GM12878 (cell line): Measurements from ENCODE around the gene WDFY1. TPM values are rescaled to one million over a fixed set of nuclear protein-coding genes. Genes with fewer than 3 reads are reported as not detected.

Experiments
- ATAC-seq: fragments of 200-7000 bp; cut with Tn5 transposase; 3 replicates; pipeline ENCODE4 v1.9.1; 2020; ENCODE audit warnings: mild to moderate bottlenecking, moderate library complexity
- BruUV-seq: library from RNA; stranded (reverse); fragments of 400-500 nt; replicated peaks from 2 replicates; lab custom pipeline; 2021; lab: Mats Ljungman, UMichigan
- CTCF ChIA-PET: fragments of 300-600 bp; sonication (Branson Sonifier 250); formaldehyde crosslinking; extraction: SDS; loops from one replicate; lab custom pipeline; 2021; ENCODE audit warnings: inconsistent platforms; lab: Yijun Ruan, JAX
- POLR2A ChIA-PET: fragments of 350-600 bp; formaldehyde crosslinking; extraction: SDS; loops from one replicate; lab custom pipeline; 2021; ENCODE audit warnings: inconsistent platforms; lab: Charles Lee
- RAD21 ChIA-PET: fragments of 300-600 bp; sonication (Branson Sonifier 250); formaldehyde crosslinking; loops from one replicate; lab custom pipeline; 2023; ENCODE audit warnings: antibody characterized with exemption; ENCODE audit not compliant: unreplicated experiment; lab: Charles Lee
- SMC1A ChIA-PET: fragments of 300-600 bp; sonication (Branson Sonifier 250); formaldehyde crosslinking; loops from one replicate; lab custom pipeline; 2023; ENCODE audit not compliant: unreplicated experiment, uncharacterized antibody; lab: Charles Lee
- DNase-seq: peaks from one replicate; pipeline ENCODE4 v3.0.0-alpha.2; 2011; ENCODE audit warnings: low read depth, low spot score
- FAIRE-seq: peaks from 3 replicates; lab custom pipeline; 2011; peaks lifted over from hg19 to GRCh38; lab: Jason Lieb, UNC
- H2AFZ ChIP-seq: 2 replicates; pipeline ENCODE4 v1.6.0; 2011; ENCODE audit warnings: low read depth, low read length, control low read depth; ENCODE audit not compliant: control insufficient read depth
- H3K27ac ChIP-seq: 2 replicates; pipeline ENCODE4 v1.5.1; 2011; ENCODE audit warnings: control low read depth; ENCODE audit not compliant: control insufficient read depth, insufficient read depth
- H3K27me3 ChIP-seq, 2 experiments: replicated peaks in 1 of 2; 2 replicates each; pipeline versions ENCODE4 v1.6.0 to v1.6.1; 2011; ENCODE audit warnings: low read length in 1 of 2; ENCODE audit not compliant: control insufficient read depth in 2 of 2, insufficient read depth in 2 of 2
- H3K36me3 ChIP-seq, 2 experiments: 2 replicates each; pipeline ENCODE4 v1.5.1; 2011; ENCODE audit warnings: low read length in 1 of 2; ENCODE audit not compliant: control insufficient read depth in 2 of 2, insufficient read depth in 2 of 2
- H3K4me1 ChIP-seq: 2 replicates; pipeline ENCODE4 v1.6.1; 2011; ENCODE audit warnings: mild to moderate bottlenecking, low read length, moderate library complexity, mixed read lengths; ENCODE audit not compliant: control insufficient read depth, insufficient read depth
- H3K4me2 ChIP-seq: 2 replicates; pipeline ENCODE4 v1.6.0; 2011; ENCODE audit warnings: control low read depth; ENCODE audit not compliant: control insufficient read depth, insufficient read depth
- H3K4me3 ChIP-seq: fragments of 200-600 bp; sonication (generic); 2 replicates; pipeline ENCODE4 v1.5.1; 2016
- H3K79me2 ChIP-seq: 2 replicates; pipeline ENCODE4 v1.6.0; 2011; ENCODE audit warnings: low read length; ENCODE audit not compliant: control insufficient read depth, insufficient read depth
- H3K9ac ChIP-seq: 2 replicates; pipeline ENCODE4 v1.8.0; 2011; ENCODE audit warnings: low read length, control low read depth, mixed read lengths; ENCODE audit not compliant: control insufficient read depth, insufficient read depth
- H3K9me3 ChIP-seq: replicated peaks from 3 replicates; pipeline ENCODE4 v1.5.1; 2011; ENCODE audit warnings: mild to moderate bottlenecking, low read length; ENCODE audit not compliant: control insufficient read depth, insufficient read depth
- H4K20me1 ChIP-seq: 2 replicates; pipeline ENCODE4 v1.6.0; 2011; ENCODE audit not compliant: control insufficient read depth, insufficient read depth
- IRF4 ChIP-seq: IDR thresholded peaks from 2 replicates; pipeline ENCODE4 v1.6.1; 2011; ENCODE audit warnings: low read depth, low read length
- MTA3 ChIP-seq: IDR thresholded peaks from 2 replicates; pipeline ENCODE4 v1.6.1; 2012; ENCODE audit warnings: low read length, inconsistent platforms, borderline replicate concordance
- NBN ChIP-seq: fragments of 450-650 bp; IDR thresholded peaks from 2 replicates; pipeline ENCODE4 v1.6.1; 2016
- SIX5 ChIP-seq: IDR thresholded peaks from 2 replicates; pipeline ENCODE4 v1.6.1; 2011; ENCODE audit warnings: mild to moderate bottlenecking, low read depth, low read length, moderate library complexity; ENCODE audit not compliant: severe bottlenecking
- SMC3 ChIP-seq: IDR thresholded peaks from 2 replicates; pipeline ENCODE4 v1.6.1; 2011; ENCODE audit warnings: low read length, improper control_type of control experiment, borderline replicate concordance
- STAT3 ChIP-seq: IDR thresholded peaks from 2 replicates; pipeline ENCODE4 v1.6.1; 2011; ENCODE audit warnings: low read depth, low read length, improper control_type of control experiment
- ZBED1 ChIP-seq: IDR thresholded peaks from 2 replicates; pipeline ENCODE4 v1.6.1; 2016; ENCODE audit warnings: borderline replicate concordance
- WGBS: methylation state at CpG from one replicate; pipeline ENCODE4 v1.1.6; 2016; ENCODE audit warnings: low lambda C conversion rate; ENCODE audit not compliant: insufficient replicate concordance, insufficient coverage; ENCODE audit errors: missing lambda C conversion rate; 5-methylcytosine and 5-hydroxymethylcytosine counted together
- in situ Hi-C: fragments of 300-500 bp; cut with MboI; formaldehyde crosslinking; loops from 9 replicates; pipeline ENCODE4 v1.14.3; 2018; ENCODE audit warnings: mixed read lengths
- intact Hi-C: fragments of 100-400 bp; cut with micrococcal nuclease; formaldehyde crosslinking; loops from one replicate; pipeline ENCODE4 v1.14.2; 2022; ENCODE audit not compliant: unreplicated experiment
- polyA plus RNA-seq, 11 experiments: library from polyadenylated mRNA; depleted of rRNA in 4 of 11; unstranded in 6 of 11; stranded (reverse) in 5 of 11; fragments of >200 nt; fragmentation: Nextera tagmentation in 4 of 11; fragmentation: Illumina TruSeq in 1 of 11; extraction: Ambion mirVana in 4 of 11; extraction: Trizol in 1 of 11; gene quantifications; 1 replicate in 1 of 11; 2 replicates in 10 of 11; pipeline versions ENCODE4 v1.2.1 to v1.2.3, GENCODE V29; 2011 to 2016; ENCODE audit warnings: inconsistent platforms in 2 of 11, missing spikeins in 2 of 11, low read depth in 1 of 11
- total RNA-seq, 4 experiments: library from RNA; depleted of rRNA in 3 of 4; stranded (reverse); fragments of >200 nt in 3 of 4; fragmentation: Illumina TruSeq in 1 of 4; extraction: Trizol in 1 of 4; gene quantifications; 2 replicates each; pipeline versions ENCODE4 v1.2.1 to v1.2.3, GENCODE V29; 2013 to 2021
- TF ChIP-seq, protein P1 (sequence below): fragments of 450-650 bp; IDR thresholded peaks from 2 replicates; pipeline ENCODE4 v1.6.1; 2016; ENCODE audit warnings: mild to moderate bottlenecking
- TF ChIP-seq, protein P2 (sequence below): IDR thresholded peaks from 2 replicates; pipeline ENCODE4 v1.6.1; 2011; ENCODE audit warnings: borderline replicate concordance, low read depth, mild to moderate bottlenecking, moderate library complexity, low read length; ENCODE audit not compliant: insufficient read depth, poor library complexity, severe bottlenecking
- TF ChIP-seq, protein P3 (sequence below): fragments of 450-650 bp; IDR thresholded peaks from 2 replicates; pipeline ENCODE4 v1.6.1; 2017; ENCODE audit warnings: mild to moderate bottlenecking

Gene WDFY1
- total and polyA plus RNA-seq, 10 of the 15 experiments (the other 5 are each of a cell fraction or from before 2014, with no cell fraction given), result 2.9 to 28.1 (median 13.1) TPM

DNA sequence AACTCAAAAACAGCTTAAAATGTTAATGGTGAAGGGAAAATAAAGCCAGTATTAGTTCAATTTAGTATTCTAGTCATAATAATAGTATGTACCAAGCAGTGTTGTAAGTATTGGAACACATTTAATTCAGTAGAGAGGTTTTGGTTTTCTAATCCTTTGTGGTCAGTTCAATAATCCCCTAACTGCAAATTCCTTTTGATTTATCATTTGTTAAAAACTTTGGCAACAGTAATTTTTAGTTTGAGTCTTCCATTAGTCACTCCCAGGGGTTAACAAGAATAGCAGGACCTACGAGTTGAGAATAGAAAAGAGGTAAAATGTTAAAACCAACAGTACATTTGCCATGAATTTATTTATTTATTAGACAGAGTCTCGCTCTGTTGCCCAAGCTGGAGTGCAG, 22.8 kb upstream of the WDFY1 start:
- H3K36me3 ChIP-seq, result peaks cover 0 to 14% of the 10 kb centered on the region in 2 experiments; a peak in 2 of 4 replicates
- POLR2A ChIA-PET, result no interaction called here
- intact Hi-C loops (no loop called here), in situ Hi-C loops (no loop called here)
- no peak overlapping the region for H3K27ac ChIP-seq
- FAIRE-seq, result no peak
- H3K9me3 ChIP-seq, result no peaks in the 10 kb centered on the region
- CTCF ChIA-PET, result interaction anchor here (1.4 to 11.9 kb wide), 4 partner anchors 12 to 318 kb away, joined by 3 to 187 read pairs (median 98); partner anchors contain the start of gene MRPL44
- no peak overlapping the region for H3K4me2 ChIP-seq
- H3K9ac ChIP-seq, result no peak overlapping the region
- TF ChIP-seq, protein P1, sequence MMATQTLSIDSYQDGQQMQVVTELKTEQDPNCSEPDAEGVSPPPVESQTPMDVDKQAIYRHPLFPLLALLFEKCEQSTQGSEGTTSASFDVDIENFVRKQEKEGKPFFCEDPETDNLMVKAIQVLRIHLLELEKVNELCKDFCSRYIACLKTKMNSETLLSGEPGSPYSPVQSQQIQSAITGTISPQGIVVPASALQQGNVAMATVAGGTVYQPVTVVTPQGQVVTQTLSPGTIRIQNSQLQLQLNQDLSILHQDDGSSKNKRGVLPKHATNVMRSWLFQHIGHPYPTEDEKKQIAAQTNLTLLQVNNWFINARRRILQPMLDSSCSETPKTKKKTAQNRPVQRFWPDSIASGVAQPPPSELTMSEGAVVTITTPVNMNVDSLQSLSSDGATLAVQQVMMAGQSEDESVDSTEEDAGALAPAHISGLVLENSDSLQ, result no peak
- no peak for TF ChIP-seq IRF4
- TF ChIP-seq SIX5, result no peak
- TF ChIP-seq MTA3, result no peak
- TF ChIP-seq ZBED1, result no peak
- TF ChIP-seq SMC3, result no peak
- no peak for TF ChIP-seq STAT3
- no peak for TF ChIP-seq NBN
- TF ChIP-seq, protein P2, sequence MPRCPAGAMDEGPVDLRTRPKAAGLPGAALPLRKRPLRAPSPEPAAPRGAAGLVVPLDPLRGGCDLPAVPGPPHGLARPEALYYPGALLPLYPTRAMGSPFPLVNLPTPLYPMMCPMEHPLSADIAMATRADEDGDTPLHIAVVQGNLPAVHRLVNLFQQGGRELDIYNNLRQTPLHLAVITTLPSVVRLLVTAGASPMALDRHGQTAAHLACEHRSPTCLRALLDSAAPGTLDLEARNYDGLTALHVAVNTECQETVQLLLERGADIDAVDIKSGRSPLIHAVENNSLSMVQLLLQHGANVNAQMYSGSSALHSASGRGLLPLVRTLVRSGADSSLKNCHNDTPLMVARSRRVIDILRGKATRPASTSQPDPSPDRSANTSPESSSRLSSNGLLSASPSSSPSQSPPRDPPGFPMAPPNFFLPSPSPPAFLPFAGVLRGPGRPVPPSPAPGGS, result no peak
- TF ChIP-seq, protein P3, sequence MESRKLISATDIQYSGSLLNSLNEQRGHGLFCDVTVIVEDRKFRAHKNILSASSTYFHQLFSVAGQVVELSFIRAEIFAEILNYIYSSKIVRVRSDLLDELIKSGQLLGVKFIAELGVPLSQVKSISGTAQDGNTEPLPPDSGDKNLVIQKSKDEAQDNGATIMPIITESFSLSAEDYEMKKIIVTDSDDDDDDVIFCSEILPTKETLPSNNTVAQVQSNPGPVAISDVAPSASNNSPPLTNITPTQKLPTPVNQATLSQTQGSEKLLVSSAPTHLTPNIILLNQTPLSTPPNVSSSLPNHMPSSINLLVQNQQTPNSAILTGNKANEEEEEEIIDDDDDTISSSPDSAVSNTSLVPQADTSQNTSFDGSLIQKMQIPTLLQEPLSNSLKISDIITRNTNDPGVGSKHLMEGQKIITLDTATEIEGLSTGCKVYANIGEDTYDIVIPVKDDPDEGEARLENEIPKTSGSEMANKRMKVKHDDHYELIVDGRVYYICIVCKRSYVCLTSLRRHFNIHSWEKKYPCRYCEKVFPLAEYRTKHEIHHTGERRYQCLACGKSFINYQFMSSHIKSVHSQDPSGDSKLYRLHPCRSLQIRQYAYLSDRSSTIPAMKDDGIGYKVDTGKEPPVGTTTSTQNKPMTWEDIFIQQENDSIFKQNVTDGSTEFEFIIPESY, result no peak
- SMC1A ChIA-PET, result interaction anchor here (0.6 to 5.4 kb wide), 4 partner anchors 19 to 317 kb away, joined by 3 to 31 read pairs (median 12); no protein-coding TSS in a partner anchor
- BruUV-seq, result no TSS peak
- no peaks in the 10 kb centered on the region for H3K27me3 ChIP-seq
- no peak overlapping the region for H2AFZ ChIP-seq
- H3K79me2 ChIP-seq, result peaks cover 8% of the 10 kb centered on the region
- H3K4me3 ChIP-seq, result no peak overlapping the region
- no peak for ATAC-seq
- RAD21 ChIA-PET, result interaction anchor here (0.7 to 5.3 kb wide), 4 partner anchors 8 to 316 kb away, joined by 3 to 82 read pairs (median 4); no protein-coding TSS in a partner anchor
- no peak for DNase-seq
- no peaks in the 10 kb centered on the region for H4K20me1 ChIP-seq
- no peaks in the 10 kb centered on the region for H3K4me1 ChIP-seq
- WGBS, result 96% methylated on average over 2 of the region's 2 CpGs
